AG10803 (cell line): ENCODE results near the gene COL27A1.

ENCODE experiments used
- DNase-seq: peaks from one replicate; pipeline ENCODE4 v3.0.0; 2010; ENCODE audit warnings: low read depth
- H3K4me3 ChIP-seq: 2 replicates; pipeline ENCODE4 v1.5.1; 2011; ENCODE audit warnings: mild to moderate bottlenecking, low read length, control low read depth
- CTCF ChIP-seq: conservative IDR thresholded peaks from 2 replicates; pipeline ENCODE4 v1.5.1; 2011; ENCODE audit warnings: mild to moderate bottlenecking, low read length, control low read depth, inconsistent platforms

Gene COL27A1

GRCh38 chr9:114155263-114155994 is at the start of gene COL27A1:
Gene COL27A1, plus strand, starts transcription at chr9:114155537. Its CDS starts 414 bp downstream, at chr9:114155951.
- peak; percentile 68 for TF ChIP-seq CTCF
- DNase-seq, result peak; percentile 76
- H3K4me3 ChIP-seq, result peak within 1 kb of the TSS; percentile 71

GRCh38 chr9:114107286-114108001 is 47.9 kb upstream of the COL27A1 start:
- DNase-seq, result no peak
- no peak overlapping the region for H3K4me3 ChIP-seq
- no peak for TF ChIP-seq CTCF

GRCh38 chr9:114108016-114108833 is 47.1 kb upstream of the COL27A1 start:
- no peak overlapping the region for H3K4me3 ChIP-seq
- TF ChIP-seq CTCF, result peak; percentile 98
- DNase-seq, result peak; percentile 73

GRCh38 chr9:114109124-114109523 is 46.2 kb upstream of the COL27A1 start:
- H3K4me3 ChIP-seq, result no peak overlapping the region
- no peak for DNase-seq
- TF ChIP-seq CTCF, result no peak

- no peak overlapping the region for H3K4me3 ChIP-seq
- peak; percentile 91 for DNase-seq
- TF ChIP-seq CTCF, result no peak
Observed at GRCh38 chr9:114110180-114110579, 45.2 kb upstream of the COL27A1 start.

GRCh38 chr9:114112325-114112724 is 43.0 kb upstream of the COL27A1 start:
- peak; percentile 40 for DNase-seq
- no peak for TF ChIP-seq CTCF
- no peak overlapping the region for H3K4me3 ChIP-seq
